HG03521 (cell line): ENCODE measurements around the gene MRPS7.

Source experiments
- ATAC-seq: cut with Tn5 transposase; IDR thresholded peaks from one replicate; pipeline ENCODE4 v1.9.1; 2021; ENCODE audit warnings: mild to moderate bottlenecking, moderate library complexity; ENCODE audit not compliant: unreplicated experiment

The MRPS7 gene

DNA sequence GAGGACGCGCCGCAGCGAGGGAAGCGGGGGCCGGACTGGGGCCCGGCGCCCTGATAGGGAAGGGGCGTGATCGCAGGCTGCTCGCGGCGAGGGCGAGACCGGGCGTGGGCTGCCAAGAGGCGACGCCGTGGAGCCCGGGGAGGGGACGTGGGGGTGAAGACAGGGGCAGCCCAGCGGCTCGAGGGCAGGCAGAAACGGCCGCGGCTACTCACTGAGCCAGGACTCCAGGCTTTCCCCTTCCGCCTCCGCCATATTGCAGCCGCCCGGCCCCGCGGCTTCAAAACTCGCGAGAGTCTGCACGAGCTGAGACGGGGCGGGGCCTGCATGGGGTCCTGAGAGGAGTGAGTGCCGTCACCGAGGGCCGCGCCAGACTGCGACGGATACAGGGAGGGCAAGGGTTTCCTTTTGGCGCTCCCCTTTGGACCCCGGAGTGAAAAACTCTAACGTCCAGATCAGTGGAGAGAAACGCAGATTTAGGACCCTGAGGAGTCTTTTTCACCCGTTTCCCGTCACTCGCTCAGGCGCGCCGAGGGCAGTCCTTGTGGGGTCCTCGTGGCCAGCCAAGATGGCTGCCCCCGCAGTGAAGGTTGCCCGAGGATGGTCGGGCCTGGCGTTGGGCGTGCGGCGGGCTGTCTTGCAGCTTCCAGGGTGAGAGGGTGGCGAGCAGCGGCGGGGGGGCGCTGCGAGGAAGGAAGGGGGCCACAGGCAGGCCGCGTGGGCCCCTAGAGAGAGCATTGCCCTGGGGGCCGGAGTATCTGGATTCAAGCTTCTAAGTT, at the start of gene MRPS7, which contains the start of gene GGA3:
Gene MRPS7 (plus strand): TSS at position 544 of the 776 bp plus-strand sequence. CDS start 22 bp downstream, at position 566.
Gene GGA3 (minus strand): TSS at position 271 of the 776 bp plus-strand sequence. CDS start 19 bp downstream, at position 252.
- ATAC-seq, result peak; percentile 79

DNA sequence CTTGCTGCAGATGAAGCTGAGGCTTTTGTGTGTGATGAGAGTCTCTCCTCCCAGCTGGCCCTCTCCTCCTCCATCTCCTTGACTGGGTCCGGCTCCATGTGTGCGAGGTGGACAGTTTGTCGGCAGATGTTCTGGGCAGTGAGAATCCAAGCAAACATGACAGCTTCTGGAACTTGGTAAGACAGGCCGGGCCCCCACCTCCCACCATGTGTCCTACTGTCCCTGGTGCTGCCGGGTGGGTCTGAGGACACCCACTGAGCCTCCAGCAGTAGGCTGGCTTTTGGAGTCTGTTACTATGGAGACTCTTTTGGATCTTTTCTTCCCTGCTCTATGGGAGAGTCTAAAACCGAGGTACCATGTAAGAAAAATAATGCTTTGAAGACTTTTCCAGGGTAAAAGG, 43.5 kb upstream of the MRPS7 start:
- no peak for ATAC-seq

DNA sequence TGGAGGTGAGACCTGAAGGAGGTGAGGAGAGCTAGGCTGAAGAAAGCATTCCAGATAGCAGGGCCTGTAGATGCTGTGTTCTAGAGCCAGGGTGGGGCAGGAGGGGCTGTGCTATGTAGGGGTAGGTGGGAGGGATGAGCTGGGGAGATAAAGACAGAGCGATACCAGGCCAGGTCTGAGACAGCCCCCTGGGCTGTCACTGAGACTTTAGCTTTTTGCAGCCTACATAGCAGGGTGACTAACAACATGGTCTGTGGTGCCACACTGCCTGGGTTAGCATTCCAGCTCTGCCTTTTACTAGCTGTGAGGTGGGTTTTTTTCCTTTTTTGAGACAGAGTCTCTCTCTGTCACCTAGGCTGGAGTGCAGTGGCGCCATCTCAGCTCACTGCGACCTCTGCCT, 41.9 kb upstream of the MRPS7 start:
- no peak for ATAC-seq

DNA sequence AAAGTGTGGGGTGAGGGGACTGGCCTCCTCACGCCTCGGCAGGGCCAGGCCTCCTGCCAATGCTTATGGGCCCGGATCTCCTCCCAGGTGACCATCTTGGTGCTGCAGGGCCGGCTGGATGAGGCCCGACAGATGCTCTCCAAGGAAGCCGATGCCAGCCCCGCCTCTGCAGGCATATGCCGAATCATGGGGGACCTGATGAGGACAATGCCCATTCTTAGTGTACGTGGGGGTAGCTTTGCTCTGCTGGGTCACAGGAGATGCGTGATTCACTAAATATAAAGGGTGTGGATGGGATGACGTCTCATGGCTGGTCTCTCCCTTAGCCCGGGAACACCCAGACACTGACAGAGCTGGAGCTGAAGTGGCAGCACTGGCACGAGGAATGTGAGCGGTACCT, 36.7 kb upstream of the MRPS7 start:
- no peak for ATAC-seq

DNA sequence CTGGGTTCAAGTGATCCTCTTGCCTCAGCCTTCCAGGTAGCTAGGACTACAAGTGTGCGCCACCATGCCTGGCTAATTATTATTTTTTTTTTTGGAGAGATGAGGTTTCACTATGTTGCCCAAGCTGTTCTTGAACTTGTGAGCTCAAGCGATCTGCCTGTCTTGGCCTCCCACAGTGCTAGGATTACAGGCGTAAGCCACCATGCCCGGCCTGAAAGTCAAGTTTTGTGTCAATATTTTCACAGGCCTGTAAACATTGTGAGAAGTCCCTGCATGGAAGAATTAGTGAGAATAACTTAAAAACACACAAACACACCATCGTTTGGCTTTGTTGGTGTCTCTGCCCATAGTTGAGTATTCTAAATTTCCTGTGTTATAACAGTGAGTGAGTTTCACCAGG, 34.0 kb upstream of the MRPS7 start:
- ATAC-seq, result no peak

DNA sequence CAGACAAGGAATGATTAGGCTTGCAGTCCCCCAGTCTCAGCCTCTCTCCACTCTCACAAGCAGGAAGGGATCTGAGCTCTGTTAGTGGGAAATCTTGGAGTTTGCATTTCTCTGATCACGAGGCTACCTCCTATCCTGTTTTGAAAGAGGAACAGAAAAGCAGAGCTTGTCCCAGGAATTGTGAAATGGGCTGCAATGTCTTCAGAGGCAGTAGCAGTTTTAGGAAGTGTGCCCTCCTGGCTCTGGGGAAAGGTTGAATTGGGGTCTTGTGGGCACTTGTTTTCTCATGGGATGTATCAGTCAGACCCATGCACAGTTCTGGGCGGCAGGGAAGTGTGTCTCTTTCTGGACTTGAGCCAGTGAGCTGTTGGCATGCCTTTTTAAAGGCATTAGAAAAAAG, 33.4 kb upstream of the MRPS7 start:
- no peak for ATAC-seq

DNA sequence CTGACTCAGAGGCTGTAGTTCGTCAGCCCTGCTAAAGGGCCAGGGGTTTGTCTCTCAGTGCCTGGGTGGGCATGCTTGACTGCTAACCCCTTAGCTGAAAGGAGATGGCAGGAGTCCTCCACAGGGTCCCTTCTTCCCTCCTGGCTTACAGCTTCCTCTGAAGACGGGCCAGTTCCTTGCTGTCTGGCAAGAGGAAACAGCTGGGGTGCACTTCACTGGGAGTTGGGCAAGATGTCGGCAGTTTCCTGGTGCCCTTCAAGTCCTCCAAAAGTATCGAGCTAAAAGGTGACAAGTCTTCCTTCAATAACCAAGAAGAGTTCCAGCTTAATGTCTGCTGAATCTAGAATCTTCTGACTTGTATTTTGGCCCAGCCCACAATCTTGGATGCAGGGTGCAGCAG, 32.8 kb upstream of the MRPS7 start:
- ATAC-seq, result no peak

DNA sequence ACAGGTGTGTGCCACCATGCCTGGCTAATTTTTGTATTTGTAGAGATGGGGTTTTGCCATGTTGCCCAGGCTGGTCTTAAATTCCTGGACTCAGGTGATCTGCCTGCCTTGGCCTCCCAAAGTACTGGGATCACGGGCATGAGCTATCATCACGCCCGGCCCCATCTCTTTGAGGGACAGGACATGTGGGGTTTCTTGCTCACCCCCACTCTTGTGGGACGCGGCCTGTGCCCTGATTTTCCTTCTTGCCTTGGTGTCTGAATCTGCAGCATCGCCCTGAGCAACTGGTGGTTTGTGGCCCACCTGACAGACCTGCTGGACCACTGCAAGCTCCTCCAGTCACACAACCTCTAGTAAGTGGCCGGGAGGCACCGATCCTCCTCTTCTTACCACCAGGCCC, 30.6 kb upstream of the MRPS7 start:
- no peak for ATAC-seq

DNA sequence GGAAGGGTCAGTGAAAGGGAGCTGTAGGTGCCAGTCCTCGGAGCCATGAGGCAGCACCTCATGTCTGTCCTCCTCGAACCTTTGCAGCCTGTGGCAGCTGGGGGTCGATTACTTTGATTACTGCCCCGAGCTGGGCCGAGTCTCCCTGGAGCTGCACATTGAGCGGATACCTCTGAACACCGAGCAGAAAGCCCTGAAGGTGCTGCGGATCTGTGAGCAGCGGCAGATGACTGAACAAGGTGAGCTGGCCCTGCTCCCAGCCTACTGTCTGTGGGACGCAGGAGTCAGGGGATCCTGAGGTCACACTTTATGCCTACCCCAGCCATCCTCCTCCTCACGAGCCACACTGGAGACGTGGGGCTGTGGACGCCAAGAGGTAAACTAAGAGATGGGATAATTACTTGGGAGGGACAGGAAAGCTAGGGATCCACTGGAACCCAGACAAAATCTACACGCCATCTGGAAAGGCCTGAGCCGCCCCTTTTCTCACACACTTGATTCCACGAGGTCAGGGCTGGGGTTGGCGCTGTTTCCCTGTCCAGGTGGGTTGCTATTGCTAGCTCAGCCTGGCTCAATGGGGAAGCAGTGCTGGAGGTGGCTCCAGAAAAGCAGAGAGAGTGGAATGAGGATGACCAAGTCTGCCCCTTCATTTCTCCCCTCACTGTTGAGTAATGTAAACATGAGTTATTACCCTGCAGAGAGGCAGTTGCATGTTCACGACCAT, 29.8 kb upstream of the MRPS7 start:
- no peak for ATAC-seq

DNA sequence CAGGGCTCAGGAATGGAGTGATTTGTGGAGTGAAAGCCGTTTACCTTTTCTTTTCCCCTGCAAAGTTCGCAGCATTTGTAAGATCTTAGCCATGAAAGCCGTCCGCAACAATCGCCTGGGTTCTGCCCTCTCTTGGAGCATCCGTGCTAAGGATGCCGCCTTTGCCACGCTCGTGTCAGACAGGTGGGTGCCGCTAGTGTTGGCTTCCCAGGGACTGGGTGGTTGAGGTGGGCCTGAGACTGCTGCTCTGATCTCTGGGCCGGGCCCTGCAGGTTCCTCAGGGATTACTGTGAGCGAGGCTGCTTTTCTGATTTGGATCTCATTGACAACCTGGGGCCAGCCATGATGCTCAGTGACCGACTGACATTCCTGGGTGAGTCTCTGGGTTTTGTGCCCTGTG, 28.9 kb upstream of the MRPS7 start:
- no peak for ATAC-seq

DNA sequence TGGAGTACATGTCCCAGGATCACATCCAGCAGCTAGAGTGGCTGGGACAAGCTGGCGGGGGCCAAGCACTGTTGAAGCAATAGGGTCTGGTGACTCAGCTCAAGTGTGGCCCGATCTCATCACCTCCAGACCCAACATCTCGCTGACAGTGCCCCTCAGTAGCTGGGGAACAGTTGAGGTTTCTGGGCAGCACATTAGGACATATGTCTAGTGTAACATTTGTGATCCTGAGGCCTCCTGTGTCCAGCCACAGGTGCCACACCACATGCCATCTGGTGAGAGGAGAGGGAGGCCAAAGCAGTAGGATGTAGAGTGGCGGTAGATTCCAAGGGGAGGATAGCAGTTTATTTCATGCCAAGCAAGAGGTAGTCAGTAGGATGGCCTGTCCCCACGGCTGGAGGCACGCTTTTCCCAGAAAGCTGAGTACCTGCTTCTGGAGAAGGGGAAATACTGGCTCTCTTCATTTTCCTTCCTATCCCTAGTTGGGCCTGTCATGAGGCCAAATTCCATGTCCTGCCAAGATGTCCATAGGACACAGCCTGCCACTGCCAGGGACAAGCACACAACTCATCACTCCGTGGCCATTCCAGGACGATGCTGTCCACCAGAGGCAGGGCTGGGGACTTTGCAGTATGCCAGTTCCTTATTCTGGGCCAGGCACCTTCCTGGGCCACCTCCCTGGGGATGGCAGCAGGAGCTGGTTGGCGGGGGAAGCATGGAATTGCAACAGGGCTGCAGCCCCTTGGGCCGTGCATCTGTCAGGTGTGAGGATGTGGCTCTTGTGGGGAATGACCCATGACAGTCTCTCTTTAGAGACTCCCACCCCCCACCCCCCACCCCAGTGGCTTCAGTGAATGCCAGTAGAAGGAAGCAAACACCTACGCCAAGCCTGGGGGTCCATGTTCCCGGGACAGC, 24.3 kb upstream of the MRPS7 start:
- ATAC-seq, result no peak

DNA sequence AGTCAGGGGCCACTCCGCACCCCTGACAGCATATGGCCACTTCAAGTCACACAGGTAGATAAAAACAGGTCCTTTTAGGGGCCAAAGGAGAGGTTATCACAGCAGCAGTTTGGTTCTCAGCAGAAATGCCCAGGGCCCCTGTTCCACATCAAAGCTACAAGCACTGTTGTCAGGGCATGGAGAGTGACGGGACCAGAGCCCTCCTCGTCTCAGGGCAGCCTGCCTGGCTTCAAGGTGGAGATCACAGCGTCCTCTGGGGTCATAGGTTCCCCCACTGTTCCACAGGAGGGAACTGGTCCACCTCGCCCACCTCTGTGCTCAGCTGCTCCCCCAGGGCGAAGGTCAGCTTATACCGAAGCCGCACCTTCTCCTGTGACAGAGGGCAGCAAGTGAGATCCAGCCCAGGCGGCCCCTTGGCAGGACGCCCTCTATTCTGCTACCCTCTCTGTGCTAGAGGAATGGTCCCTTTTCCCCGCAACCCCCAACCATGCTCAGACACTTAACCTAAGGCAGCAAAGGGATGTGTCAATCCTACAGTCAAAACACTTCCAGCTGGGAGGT, 23.6 kb upstream of the MRPS7 start:
- ATAC-seq, result no peak

DNA sequence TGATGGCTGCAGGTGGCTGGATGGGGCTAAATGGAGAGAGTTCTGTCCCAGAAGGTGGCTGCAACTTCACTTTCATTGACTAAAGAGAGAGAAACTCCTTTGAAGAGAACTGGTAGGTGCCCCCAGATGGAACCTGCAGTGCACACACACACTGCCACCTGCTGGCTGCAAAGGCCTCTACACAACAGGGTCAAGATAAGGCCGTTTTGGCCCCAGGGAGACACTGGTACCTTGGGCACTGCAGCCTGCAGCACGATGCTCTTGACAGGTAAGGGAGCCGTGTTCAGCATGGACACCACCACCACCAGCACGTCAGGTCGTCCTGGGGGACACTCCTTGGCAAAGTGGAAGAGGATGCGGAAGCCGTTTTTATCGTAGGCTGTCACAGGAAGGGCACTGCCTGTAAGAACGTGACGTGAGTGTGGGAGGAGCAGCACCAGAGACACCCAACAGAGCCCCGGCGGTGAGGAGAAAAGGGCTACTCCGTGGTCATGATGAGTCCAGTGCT, 22.9 kb upstream of the MRPS7 start:
- no peak for ATAC-seq

DNA sequence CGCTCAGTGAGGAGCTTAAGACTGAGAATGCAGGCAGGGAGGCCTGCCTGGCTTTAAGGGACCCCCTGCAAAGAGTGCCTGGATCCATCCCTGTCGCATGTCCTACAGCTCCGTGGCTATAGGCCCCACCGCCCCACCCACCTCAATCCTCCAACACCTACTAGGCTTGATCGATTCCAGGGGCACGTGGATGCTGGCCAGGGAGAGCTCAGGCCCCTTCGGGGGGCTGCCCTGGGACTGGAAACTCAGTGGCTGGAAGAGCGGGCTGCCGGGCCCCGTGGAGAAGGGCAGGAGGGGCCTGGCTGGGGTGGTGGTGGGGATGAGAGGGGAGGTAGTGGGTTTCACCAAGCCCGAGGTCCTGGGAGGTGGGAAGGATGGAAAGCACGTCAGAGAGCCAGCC, 22.5 kb upstream of the MRPS7 start:
- ATAC-seq, result no peak

DNA sequence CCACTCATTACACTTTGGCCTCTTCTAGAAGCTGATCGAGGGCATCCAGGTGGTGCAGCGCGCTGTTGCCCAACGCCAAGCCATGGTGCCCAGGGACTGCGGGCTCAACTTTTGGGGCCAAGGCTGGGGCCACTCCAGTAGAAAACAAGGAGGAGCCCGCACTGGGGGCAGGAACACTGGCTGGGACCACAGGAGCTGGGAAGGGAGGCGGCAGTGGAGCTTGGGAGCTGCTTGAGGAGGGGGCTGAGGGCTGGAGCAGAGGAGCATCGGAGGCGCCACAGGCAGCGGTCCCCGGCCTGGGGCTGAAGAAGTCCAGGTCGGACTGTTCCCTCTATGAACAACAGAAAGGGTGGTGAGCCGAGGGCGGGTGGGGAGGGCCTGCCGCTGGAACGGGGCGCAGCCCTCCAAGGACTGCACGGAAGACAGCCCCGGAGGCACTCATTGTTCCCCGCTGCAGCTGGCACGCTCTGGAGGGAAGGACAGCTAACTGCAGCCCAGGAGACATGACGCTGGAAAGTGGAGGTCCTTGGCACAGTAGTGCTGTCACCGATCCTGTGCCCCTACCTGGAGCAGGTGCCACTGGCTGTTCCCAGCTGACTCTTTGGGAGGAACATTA, 21.8 kb upstream of the MRPS7 start:
- no peak for ATAC-seq

DNA sequence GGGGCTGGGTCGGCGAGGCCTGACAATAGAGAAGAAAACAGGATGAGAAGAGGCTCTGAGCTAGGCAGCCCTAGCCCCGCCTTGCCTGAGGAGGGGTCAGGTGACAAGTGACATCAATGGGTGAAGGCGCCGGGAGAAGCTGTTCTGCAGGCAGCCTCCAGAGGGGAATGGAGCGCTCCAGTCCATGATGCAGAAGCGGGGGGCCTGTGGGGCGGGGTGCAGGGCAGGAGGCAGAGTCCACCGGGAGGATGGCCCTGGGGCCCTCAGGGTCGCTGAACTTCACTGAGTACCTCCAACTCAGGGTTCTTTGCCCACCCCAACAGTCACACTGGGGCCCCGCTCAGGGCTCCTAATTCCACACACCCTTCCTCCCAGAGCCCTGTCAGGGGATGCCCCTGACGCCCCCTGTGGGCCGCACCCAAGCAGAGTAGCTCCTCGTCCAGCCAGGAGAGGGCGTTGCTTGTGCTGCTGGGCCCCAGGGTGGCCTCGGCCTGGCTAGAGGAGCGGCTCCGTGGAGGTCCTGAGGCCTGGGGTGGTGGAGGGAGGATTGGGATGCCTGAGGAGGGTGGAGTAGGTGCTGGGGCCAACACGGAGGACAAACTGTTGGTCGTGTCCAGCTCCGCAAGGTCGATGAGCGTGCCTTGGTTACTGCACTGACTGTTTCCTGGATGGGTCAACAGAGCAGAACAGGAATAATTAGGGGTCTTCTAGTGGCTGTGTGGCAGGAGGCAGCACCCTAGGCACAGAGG, 21.1 kb upstream of the MRPS7 start:
- no peak for ATAC-seq

DNA sequence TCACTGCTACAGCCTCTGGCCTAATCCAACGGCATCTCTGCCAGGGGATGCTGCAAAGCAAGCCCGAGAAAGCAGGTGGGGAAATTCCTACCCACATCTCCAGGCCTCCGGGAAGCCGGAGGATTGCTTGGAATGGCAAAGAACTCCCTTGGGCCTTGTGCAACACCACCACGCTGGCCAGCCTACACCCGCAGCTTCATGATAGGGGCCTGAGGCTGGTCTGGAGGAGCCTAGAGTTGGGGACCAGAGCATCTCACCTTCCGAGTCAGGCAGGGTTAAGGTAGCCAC, 20.6 kb upstream of the MRPS7 start:
- no peak for ATAC-seq

DNA sequence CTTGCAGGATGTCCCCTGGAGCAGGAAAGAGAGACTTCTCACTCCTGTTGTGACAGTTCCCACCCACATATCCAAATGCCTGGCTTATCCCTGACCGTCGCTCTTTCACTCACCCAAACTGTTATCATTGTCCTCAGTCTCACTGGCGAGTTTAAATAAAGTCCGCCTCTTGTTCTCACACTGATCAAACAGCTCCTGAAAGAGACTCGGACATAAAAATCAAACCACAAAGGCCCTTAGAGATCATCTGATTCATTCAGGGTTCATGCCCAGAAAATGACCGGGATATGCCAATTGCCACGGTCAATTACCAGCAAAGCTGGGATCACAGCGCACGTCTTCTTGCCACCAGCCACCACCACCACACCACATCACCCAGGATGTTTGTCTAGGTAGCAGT, 20.2 kb upstream of the MRPS7 start:
- ATAC-seq, result no peak

DNA sequence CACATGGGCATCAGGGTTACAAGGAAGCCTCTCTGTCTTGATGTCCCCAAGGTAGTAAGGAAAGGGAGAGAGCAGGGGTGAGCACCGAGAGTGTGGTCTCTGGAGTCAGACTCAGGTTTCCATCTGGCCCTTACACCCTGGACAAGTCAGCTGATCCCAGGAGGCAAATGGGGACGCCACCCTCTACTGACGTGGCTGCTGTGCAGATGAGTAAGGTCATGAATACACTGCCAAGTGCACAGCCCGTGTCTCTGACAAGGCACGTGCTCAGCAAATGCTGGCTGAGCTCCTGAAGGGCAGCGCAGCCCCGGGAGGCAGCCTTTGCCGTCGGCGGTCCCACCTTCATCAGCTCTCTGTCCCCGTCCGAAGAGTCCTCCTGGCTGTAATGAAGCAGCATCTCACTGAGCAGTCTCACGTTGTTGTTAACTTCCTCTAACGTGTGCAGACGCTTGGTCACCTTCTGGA, 19.7 kb upstream of the MRPS7 start:
- ATAC-seq, result no peak
